ENCODE data around the gene CLN5. TPM values are rescaled to one million over a fixed set of nuclear protein-coding genes. Genes with fewer than 3 reads are reported as not detected.

Gene CLN5
- total and polyA plus RNA-seq, 2 of the 13 experiments (the other 11 are each of a cell fraction or from before 2014, with no cell fraction given) = 10.1 to 13.7 TPM

DNA sequence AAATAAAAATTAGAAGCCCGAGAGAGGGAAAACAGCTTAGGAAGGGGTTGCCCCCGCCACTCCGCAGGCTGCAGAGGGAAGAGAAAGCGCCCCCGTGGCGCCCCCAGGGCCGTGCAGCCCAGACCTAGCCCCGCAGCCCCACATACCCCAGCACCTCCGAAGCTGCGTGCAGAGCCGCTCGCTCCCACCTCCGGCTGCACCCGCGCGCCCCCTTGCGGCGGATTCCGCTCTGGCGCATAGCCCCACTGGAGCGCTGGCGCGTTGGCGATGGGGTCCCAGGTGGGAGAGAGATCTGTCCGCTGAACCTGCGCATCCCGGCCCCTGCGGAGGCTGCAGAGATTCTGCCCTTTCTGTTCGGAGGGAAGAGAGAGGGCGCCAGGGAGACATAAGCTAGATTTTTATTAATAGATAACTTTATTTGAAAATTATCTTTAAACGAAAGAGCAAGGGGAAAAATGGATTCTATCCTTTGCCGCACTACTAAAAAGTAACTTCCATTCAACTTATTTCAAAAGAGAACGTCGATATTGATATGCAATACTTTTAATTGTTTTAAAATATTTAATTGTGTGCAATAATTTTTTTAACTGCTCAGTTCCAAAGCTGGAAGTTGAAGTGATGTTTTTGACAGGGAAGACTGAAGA, 11.7 kb upstream of the CLN5 start:
- H3K36me3 ChIP-seq (replicated peaks in 1 of 2; ENCODE audit: control insufficient read depth in 1 of 2, insufficient read depth in 2 of 2, low read length in 2 of 2) = no peaks in the 10 kb centered on the region
- peaks cover 0 to 23% of the 10 kb centered on the region in 2 experiments; a peak in 2 of 5 replicates for H3K27me3 ChIP-seq (ENCODE audit: control insufficient read depth in 1 of 2, insufficient read depth in 2 of 2, low read length in 2 of 2)
- WGBS (ENCODE audit: low lambda C conversion rate) = 5% methylated on average over 31 of the region's 34 CpGs
- no TSS peak for BruUV-seq (replicated peaks)
- peaks cover 30% of the 10 kb centered on the region for H3K4me1 ChIP-seq (ENCODE audit: insufficient read depth, low read length)
- H4K20me1 ChIP-seq (ENCODE audit: insufficient read depth, low read length) = no peaks in the 10 kb centered on the region
- ATAC-seq (peak; percentile 99), FAIRE-seq (no peak), DNase-seq (ENCODE audit: low spot score) (peak; percentile 43)
- no peak overlapping the region for H3K27ac ChIP-seq (ENCODE audit: extremely low read length, insufficient read depth, low read length)
- peak overlapping the region; percentile 61 for H3K4me2 ChIP-seq (ENCODE audit: low read depth, low read length)
- H3K79me2 ChIP-seq (ENCODE audit: insufficient read depth, low read length) = no peaks in the 10 kb centered on the region
- in situ Hi-C loops (cut with HindIII; ENCODE audit: extremely low pct_ligation_motif_present, low pct_unique_long_range_greater_than_20kb) (no loop called here), intact Hi-C loops (cut with micrococcal nuclease; ENCODE audit: unreplicated experiment) (loop anchor here (1.0 kb wide), 1 partner anchor 22 kb away; no protein-coding TSS in a partner anchor)
- no peak overlapping the region for H3K9ac ChIP-seq (ENCODE audit: insufficient read depth, low read depth, low read length)
- CTCF ChIA-PET (ENCODE audit: low intra/inter-chr PET ratio, low total read pairs) = interaction anchor here (1.5 kb wide), 1 partner anchor 22 kb away, joined by 10 read pairs; no protein-coding TSS in a partner anchor
- POLR2A ChIA-PET = interaction anchor here (1.4 kb wide), 1 partner anchor 11 kb away, joined by 4 read pairs; the partner anchor contains the start of gene CLN5
- no peak overlapping the region for H2AFZ ChIP-seq (ENCODE audit: low read length)
- H3K9me3 ChIP-seq (ENCODE audit: low read length) = no peaks in the 10 kb centered on the region
- H3K4me3 ChIP-seq (replicated peaks in 1 of 3; ENCODE audit: insufficient read depth in 1 of 3, low read depth in 2 of 3, low read length in 3 of 3) = peak overlapping the region; percentile 26 to 66 (median 36); a peak in 2 of 6 replicates
- TF ChIP-seq ZNF451 (CRISPR knock-in tag; IDR thresholded peaks at IDR 0.05) (no peak), NONO (IDR thresholded peaks at IDR 0.05) (no peak), NONO (CRISPR knock-in tag; conservative IDR thresholded peaks at IDR 0.05) (peak; percentile 45; the same call in 1 of the 2 replicates), IRX3 (CRISPR knock-in tag; IDR thresholded peaks at IDR 0.05; ENCODE audit: borderline replicate concordance, low read depth) (no peak), ZNF605 (CRISPR knock-in tag; IDR thresholded peaks at IDR 0.05) (0 out of 2 replicates have a peak, but pooled peaks have one; percentile 40), POGZ (CRISPR knock-in tag; IDR thresholded peaks at IDR 0.05) (peak; percentile 50), EEA1 (CRISPR knock-in tag; IDR thresholded peaks at IDR 0.05; ENCODE audit: borderline replicate concordance) (no peak), ZMYM3 (CRISPR knock-in tag; IDR thresholded peaks at IDR 0.05) (0 out of 2 replicates have a peak, but pooled peaks have one; percentile 14), ZFP36L1 (CRISPR knock-in tag; IDR thresholded peaks at IDR 0.05) (peak; percentile 30; the same call in 1 of the 2 replicates), ZSCAN21 (CRISPR knock-in tag; IDR thresholded peaks at IDR 0.05; ENCODE audit: borderline replicate concordance) (peak; percentile 26; the same call in 1 of the 2 replicates), NKX3-1 (CRISPR knock-in tag; IDR thresholded peaks at IDR 0.05) (no peak), ZNF292 (CRISPR knock-in tag; IDR thresholded peaks at IDR 0.05; ENCODE audit: borderline replicate concordance, low read depth) (peak; percentile 49; the same call in 1 of the 2 replicates), KMT2A (CRISPR knock-in tag; IDR thresholded peaks at IDR 0.05) (0 out of 2 replicates have a peak, but pooled peaks have one; percentile 43), ZNF607 (CRISPR knock-in tag; IDR thresholded peaks at IDR 0.05; ENCODE audit: borderline replicate concordance) (0 out of 2 replicates have a peak, but pooled peaks have one; percentile 36), MYC (CRISPR knock-in tag; IDR thresholded peaks at IDR 0.05; ENCODE audit: borderline replicate concordance) (no peak; the same call in 1 of the 2 replicates), THAP11 (CRISPR knock-in tag; IDR thresholded peaks at IDR 0.05) (0 out of 2 replicates have a peak, but pooled peaks have one; percentile 17), MIXL1 (CRISPR knock-in tag; IDR thresholded peaks at IDR 0.05) (peak; percentile 42; the same call in 1 of the 2 replicates)
- TF ChIP-seq, protein P1, sequence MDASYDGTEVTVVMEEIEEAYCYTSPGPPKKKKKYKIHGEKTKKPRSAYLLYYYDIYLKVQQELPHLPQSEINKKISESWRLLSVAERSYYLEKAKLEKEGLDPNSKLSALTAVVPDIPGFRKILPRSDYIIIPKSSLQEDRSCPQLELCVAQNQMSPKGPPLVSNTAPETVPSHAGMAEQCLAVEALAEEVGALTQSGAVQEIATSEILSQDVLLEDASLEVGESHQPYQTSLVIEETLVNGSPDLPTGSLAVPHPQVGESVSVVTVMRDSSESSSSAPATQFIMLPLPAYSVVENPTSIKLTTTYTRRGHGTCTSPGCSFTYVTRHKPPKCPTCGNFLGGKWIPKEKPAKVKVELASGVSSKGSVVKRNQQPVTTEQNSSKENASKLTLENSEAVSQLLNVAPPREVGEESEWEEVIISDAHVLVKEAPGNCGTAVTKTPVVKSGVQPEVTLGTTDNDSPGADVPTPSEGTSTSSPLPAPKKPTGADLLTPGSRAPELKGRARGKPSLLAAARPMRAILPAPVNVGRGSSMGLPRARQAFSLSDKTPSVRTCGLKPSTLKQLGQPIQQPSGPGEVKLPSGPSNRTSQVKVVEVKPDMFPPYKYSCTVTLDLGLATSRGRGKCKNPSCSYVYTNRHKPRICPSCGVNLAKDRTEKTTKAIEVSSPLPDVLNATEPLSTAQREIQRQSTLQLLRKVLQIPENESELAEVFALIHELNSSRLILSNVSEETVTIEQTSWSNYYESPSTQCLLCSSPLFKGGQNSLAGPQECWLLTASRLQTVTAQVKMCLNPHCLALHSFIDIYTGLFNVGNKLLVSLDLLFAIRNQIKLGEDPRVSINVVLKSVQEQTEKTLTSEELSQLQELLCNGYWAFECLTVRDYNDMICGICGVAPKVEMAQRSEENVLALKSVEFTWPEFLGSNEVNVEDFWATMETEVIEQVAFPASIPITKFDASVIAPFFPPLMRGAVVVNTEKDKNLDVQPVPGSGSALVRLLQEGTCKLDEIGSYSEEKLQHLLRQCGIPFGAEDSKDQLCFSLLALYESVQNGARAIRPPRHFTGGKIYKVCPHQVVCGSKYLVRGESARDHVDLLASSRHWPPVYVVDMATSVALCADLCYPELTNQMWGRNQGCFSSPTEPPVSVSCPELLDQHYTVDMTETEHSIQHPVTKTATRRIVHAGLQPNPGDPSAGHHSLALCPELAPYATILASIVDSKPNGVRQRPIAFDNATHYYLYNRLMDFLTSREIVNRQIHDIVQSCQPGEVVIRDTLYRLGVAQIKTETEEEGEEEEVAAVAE (CRISPR knock-in tag; IDR thresholded peaks at IDR 0.05; ENCODE audit: borderline replicate concordance) = no peak
- TF ChIP-seq, protein P2, sequence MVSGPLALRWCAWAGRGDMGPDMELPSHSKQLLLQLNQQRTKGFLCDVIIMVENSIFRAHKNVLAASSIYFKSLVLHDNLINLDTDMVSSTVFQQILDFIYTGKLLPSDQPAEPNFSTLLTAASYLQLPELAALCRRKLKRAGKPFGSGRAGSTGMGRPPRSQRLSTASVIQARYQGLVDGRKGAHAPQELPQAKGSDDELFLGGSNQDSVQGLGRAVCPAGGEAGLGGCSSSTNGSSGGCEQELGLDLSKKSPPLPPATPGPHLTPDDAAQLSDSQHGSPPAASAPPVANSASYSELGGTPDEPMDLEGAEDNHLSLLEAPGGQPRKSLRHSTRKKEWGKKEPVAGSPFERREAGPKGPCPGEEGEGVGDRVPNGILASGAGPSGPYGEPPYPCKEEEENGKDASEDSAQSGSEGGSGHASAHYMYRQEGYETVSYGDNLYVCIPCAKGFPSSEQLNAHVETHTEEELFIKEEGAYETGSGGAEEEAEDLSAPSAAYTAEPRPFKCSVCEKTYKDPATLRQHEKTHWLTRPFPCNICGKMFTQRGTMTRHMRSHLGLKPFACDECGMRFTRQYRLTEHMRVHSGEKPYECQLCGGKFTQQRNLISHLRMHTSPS (CRISPR knock-in tag; IDR thresholded peaks at IDR 0.05; ENCODE audit: low read depth) = no peak

All from HepG2 (cell line).